GM18499 (cell line): ENCODE results near the gene LINC00632.
"Not testable (repeated sequence)": the region's sequence is repeated elsewhere in the genome, so short reads cannot be mapped to it uniquely, and the experiment has no call there.

ENCODE experiments used
- ATAC-seq: cut with Tn5 transposase; IDR thresholded peaks from one replicate; pipeline ENCODE4 v1.9.1; 2021; ENCODE audit warnings: moderate number of reproducible peaks; ENCODE audit not compliant: insufficient read depth, unreplicated experiment

LINC00632 gene

GRCh38 chrX:140709421-140709846 is at the start of gene LINC00632:
TSS of gene LINC00632 (plus strand) at chrX:140709759.
- ATAC-seq = no peak

- no peak for ATAC-seq
Measured at GRCh38 chrX:140661643-140662042, 47.9 kb upstream of the LINC00632 start.

- ATAC-seq = no peak
Measured at GRCh38 chrX:140664939-140665338, 44.6 kb upstream of the LINC00632 start.

- ATAC-seq = no peak
Measured at GRCh38 chrX:140672840-140673731, 36.5 kb upstream of the LINC00632 start.

- no peak for ATAC-seq
Measured at GRCh38 chrX:140687706-140688105, 21.9 kb upstream of the LINC00632 start.

GRCh38 chrX:140691596-140691995 is 18.0 kb upstream of the LINC00632 start:
- not testable (repeated sequence) for ATAC-seq

- ATAC-seq = no peak
Measured at GRCh38 chrX:140697618-140698017, 11.9 kb upstream of the LINC00632 start.

- ATAC-seq = no peak
Measured at GRCh38 chrX:140701480-140701879, 8.1 kb upstream of the LINC00632 start.

GRCh38 chrX:140710710-140711109 is 1.2 kb downstream of the LINC00632 start:
- ATAC-seq = no peak

- no peak for ATAC-seq
Measured at GRCh38 chrX:140711894-140712293, 2.3 kb downstream of the LINC00632 start.

GRCh38 chrX:140712413-140713173 is 3.0 kb downstream of the LINC00632 start:
- ATAC-seq = no peak

- ATAC-seq = no peak
Measured at GRCh38 chrX:140713174-140713539, 3.6 kb downstream of the LINC00632 start.

- ATAC-seq = no peak
Measured at GRCh38 chrX:140715787-140716186, 6.2 kb downstream of the LINC00632 start.

- ATAC-seq = no peak
Measured at GRCh38 chrX:140723121-140723715, 13.7 kb downstream of the LINC00632 start.

- no peak for ATAC-seq
Measured at GRCh38 chrX:140724309-140724708, 14.8 kb downstream of the LINC00632 start.

- no peak for ATAC-seq
Measured at GRCh38 chrX:140724736-140725135, 15.2 kb downstream of the LINC00632 start.

GRCh38 chrX:140725500-140725899 is 15.9 kb downstream of the LINC00632 start:
- ATAC-seq = no peak

- peak; percentile 72 for ATAC-seq
Measured at GRCh38 chrX:140733766-140734342, 24.3 kb downstream of the LINC00632 start.

- ATAC-seq = no peak
Measured at GRCh38 chrX:140744085-140744484, 34.5 kb downstream of the LINC00632 start.

- ATAC-seq = no peak
Measured at GRCh38 chrX:140756941-140757340, 47.4 kb downstream of the LINC00632 start.

GRCh38 chrX:140762061-140762460 is 52.5 kb downstream of the LINC00632 start:
- peak; percentile 72 for ATAC-seq
